Spleen (tissue), 7 donors: ENCODE data around the gene TMEM252.

ENCODE experiments used
- POLR2A ChIP-seq, 3 donors: fragments of 450-650 bp; IDR thresholded peaks; one replicate each; pipeline ENCODE4 v1.5.1; 2017; ENCODE audit warnings: antibody characterized with exemption in 3 of 3, mild to moderate bottlenecking in 1 of 3
- TF ChIP-seq, protein P1 (sequence below), 11 experiments: fragments of 200-600 bp in 7 of 11; fragments of 450-650 bp in 4 of 11; sonication (generic) in 4 of 11; IDR thresholded peaks in 8 of 11; conservative IDR thresholded peaks in 3 of 11; 1 replicate in 7 of 11; 2 replicates in 4 of 11; pipeline versions ENCODE4 v1.4.0 to v1.8.0; 2016 to 2021; ENCODE audit warnings: antibody characterized with exemption in 11 of 11, inconsistent platforms in 4 of 11, mild to moderate bottlenecking in 1 of 11
- donor health status: DM: no; HTN: no; CAD: no; lungs with moderate emphysema.
- donor health status: DM: no; HTN: no; CAD: no.
- donor health status: DM: no; HTN: no; CAD: no.

DNA sequence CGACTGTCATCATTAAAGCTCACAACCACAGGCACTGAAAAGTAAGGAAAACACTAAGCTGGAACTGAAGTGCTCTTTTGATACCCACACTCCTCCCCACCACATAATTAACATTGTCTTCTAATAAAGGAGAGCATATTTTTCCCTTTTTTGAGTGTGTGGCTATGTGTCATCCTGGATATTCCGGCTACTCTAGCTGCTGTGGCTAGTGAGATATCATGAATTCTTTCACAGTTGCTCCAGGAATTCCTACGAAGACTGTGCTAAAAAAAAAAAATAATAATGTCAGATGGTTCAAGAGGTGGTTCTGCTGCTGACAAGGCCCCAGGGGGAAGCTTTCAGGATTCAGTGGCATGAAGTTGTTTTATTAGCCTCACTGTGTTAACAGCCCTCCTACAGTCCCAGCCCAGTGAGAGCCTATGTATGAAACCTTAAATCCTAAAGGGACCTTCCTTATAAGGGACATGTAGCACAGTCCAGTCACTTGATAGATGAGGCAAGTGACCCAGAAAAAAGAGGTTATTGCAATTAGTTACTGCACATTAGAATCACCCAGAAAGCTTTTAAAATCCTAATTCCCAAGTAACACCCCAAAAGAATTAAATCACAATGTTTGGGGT is 46.6 kb downstream of the TMEM252 start:
- TF ChIP-seq, protein P1, sequence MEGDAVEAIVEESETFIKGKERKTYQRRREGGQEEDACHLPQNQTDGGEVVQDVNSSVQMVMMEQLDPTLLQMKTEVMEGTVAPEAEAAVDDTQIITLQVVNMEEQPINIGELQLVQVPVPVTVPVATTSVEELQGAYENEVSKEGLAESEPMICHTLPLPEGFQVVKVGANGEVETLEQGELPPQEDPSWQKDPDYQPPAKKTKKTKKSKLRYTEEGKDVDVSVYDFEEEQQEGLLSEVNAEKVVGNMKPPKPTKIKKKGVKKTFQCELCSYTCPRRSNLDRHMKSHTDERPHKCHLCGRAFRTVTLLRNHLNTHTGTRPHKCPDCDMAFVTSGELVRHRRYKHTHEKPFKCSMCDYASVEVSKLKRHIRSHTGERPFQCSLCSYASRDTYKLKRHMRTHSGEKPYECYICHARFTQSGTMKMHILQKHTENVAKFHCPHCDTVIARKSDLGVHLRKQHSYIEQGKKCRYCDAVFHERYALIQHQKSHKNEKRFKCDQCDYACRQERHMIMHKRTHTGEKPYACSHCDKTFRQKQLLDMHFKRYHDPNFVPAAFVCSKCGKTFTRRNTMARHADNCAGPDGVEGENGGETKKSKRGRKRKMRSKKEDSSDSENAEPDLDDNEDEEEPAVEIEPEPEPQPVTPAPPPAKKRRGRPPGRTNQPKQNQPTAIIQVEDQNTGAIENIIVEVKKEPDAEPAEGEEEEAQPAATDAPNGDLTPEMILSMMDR (IDR thresholded peaks at IDR 0.05 in 8 of 11, conservative IDR thresholded peaks at IDR 0.05 in 3 of 11) = no peak
- no peak for TF ChIP-seq POLR2A (IDR thresholded peaks at IDR 0.05)
